ENCODE results near the gene BRD4.

- no peak for TF ChIP-seq POLR2AphosphoS5 (IDR thresholded peaks at IDR 0.05; ENCODE audit: low read depth, low read length)
- TF ChIP-seq SIN3A (IDR thresholded peaks at IDR 0.05; ENCODE audit: borderline replicate concordance, insufficient read depth, low read length): no peak
- TF ChIP-seq TAF1 (IDR thresholded peaks at IDR 0.05; ENCODE audit: borderline replicate concordance, insufficient read depth, low read length): no peak
Observed at GRCh38 chr19:15248106-15248505, 84.2 kb downstream of the BRD4 start.
